Immature natural killer cell (primary cell): Measurements from ENCODE around the gene ELFN1. TPM values are rescaled to one million over a fixed set of nuclear protein-coding genes. Genes with fewer than 3 reads are reported as not detected.

Experiments
- DNase-seq, 3 donors: peaks; one replicate each; pipeline ENCODE4 v3.0.0; 2022; ENCODE audit warnings: mixed read lengths in 1 of 3
- H3K27ac Mint-ChIP-seq, 6 donors: one replicate each; pipeline ENCODE4 v1.8.0; 2020; ENCODE audit warnings: mixed read lengths in 6 of 6, mild to moderate bottlenecking in 5 of 6, inconsistent platforms in 4 of 6, moderate library complexity in 3 of 6
- H3K27me3 Mint-ChIP-seq, 3 donors: one replicate each; pipeline ENCODE4 v1.8.0; 2020 to 2021; ENCODE audit warnings: low read depth in 3 of 3, mild to moderate bottlenecking in 3 of 3, mixed read lengths in 3 of 3, moderate library complexity in 3 of 3, inconsistent platforms in 1 of 3
- H3K36me3 Mint-ChIP-seq, 3 donors: one replicate each; pipeline ENCODE4 v1.8.0; 2020; ENCODE audit warnings: mixed read lengths in 3 of 3, inconsistent platforms in 2 of 3, mild to moderate bottlenecking in 2 of 3
- H3K4me1 Mint-ChIP-seq, 2 donors: one replicate each; pipeline ENCODE4 v1.8.0; 2020; ENCODE audit warnings: inconsistent platforms in 2 of 2, mild to moderate bottlenecking in 2 of 2, mixed read lengths in 2 of 2, moderate library complexity in 1 of 2
- H3K4me3 Mint-ChIP-seq, 5 donors: one replicate each; pipeline ENCODE4 v1.8.0; 2020; ENCODE audit warnings: mild to moderate bottlenecking in 5 of 5, mixed read lengths in 5 of 5, inconsistent platforms in 3 of 5, moderate library complexity in 3 of 5
- H3K9me3 Mint-ChIP-seq, 6 donors: one replicate each; pipeline ENCODE4 v1.8.0; 2020; ENCODE audit warnings: mild to moderate bottlenecking in 6 of 6, mixed read lengths in 6 of 6, inconsistent platforms in 4 of 6, moderate library complexity in 3 of 6
- polyA plus RNA-seq, 3 donors: library from polyadenylated mRNA; unstranded; fragments of 300-500 nt; fragmentation: Illumina TruSeq; gene quantifications; one replicate each; pipeline ENCODE4 v1.2.3, GENCODE V29; 2021

The ELFN1 gene
- polyA plus RNA-seq, 3 donors from 2014 or later, result 0.08 TPM; not detected in 2

DNA sequence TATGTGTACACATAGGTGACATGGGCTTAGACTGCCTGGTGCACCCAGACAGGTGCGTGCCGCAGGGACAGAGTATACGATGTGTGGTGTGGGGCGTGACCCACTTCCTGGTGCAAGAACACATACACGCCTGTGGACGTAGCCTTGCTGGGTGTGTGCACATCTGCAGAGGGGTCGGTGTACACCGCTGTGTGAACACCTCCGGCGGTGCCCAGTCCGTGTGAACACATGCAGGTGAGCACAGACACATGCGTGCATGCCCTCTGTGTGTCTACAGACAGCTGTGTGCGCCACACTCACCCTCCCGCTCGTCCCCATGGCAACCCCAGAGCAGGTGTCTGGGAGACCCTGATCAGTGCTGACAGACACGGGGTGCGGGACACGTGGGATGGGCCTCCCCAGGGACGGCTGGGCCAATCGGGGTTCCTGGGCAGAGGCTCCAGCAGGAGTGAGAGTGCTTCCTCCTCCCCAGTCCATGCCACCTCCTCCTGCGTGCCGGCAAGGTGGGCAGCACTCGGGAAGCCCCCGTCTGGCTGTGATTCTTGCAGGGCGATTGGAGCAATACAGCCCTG, 23.4 kb downstream of the ELFN1 start:
- H3K4me1 Mint-ChIP-seq, result no peaks in the 10 kb centered on the region
- no peaks in the 10 kb centered on the region for H3K36me3 Mint-ChIP-seq
- H3K27me3 Mint-ChIP-seq, result peaks cover 2 to 10% (median 3%) of the 10 kb centered on the region in 3 donors
- DNase-seq, result no peak
- peaks cover 0 to 3% (median 0%) of the 10 kb centered on the region in 6 donors for H3K9me3 Mint-ChIP-seq
- no peak overlapping the region for H3K27ac Mint-ChIP-seq
- H3K4me3 Mint-ChIP-seq, result no peak overlapping the region

DNA sequence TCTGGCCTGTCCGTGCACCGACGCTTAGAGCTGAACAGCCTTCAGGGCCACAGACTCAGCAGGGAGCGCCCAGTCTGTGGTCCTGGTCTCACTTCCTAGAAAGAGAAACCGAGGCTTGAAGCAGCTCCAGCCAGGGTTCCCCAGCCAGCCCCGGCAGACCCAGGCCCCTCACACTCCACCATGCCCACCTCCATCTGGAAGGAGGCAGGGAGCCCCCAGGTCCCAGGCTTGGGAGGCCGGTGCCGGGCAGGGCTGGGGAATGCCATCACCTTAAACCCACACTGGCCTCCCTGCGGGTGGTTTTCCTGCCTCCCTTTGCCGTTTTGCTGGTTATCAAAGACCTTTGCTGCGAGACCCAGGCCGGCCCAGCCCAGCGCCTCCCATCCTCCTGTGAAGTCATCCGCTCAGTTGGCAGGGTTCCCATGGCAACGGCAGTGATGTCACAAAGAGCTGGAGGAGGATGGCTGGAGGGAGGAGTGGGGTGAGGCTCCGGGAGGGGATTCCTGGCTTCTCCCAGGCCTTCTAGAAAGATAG, 24.0 kb downstream of the ELFN1 start:
- Mint-ChIP-seq H3K4me3 (no peak overlapping the region), H3K27ac (no peak overlapping the region), H3K36me3 (no peaks in the 10 kb centered on the region), H3K9me3 (peaks cover 0 to 1% (median 0%) of the 10 kb centered on the region in 6 donors), H3K4me1 (no peaks in the 10 kb centered on the region), H3K27me3 (peaks cover 2 to 9% (median 2%) of the 10 kb centered on the region in 3 donors)
- no peak for DNase-seq

DNA sequence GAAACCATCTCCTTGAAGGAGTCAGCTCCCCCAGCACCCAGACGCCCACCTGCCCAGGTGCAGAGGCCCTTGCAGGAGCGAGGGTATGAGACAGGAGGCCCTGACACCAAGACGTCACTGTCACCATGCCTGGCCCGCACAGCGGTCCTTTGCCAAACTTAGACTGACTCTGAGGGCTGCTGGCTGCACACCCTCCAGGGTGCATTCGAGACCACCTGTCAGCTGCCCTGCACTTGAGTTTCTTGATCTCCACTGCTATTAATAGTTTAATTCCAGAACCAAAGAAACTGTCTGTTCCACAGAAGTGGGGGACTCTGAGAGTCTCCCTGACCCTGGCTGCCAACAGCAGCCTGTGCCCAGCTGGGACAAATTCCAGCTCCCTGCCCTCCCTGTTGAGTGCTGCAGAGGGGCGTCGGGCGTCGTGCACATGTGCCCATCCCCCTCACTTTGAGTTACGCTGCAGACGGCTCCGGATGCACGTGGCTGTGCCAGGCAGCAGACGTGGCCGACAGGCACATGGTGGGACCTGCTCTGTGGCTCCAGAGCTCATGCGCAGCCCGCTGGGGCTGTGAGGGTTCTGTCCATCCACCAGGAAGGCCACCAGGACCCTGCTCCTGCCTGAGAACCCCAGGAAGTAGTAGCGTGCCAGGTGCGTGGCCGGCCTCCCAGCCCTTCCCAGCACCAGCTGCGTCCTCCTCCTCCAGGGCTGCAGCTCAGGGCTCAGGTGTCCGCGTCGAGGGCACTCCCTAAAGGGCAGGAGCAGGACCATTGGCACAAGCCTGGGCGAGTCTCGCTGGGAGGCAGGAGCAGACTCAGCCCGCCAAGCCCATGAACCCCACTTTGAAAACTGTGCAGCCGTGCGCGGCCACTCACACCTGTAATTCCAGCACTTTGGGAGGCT, 24.8 kb downstream of the ELFN1 start:
- H3K4me3 Mint-ChIP-seq, result no peak overlapping the region
- peaks cover 2 to 9% (median 2%) of the 10 kb centered on the region in 3 donors for H3K27me3 Mint-ChIP-seq
- no peaks in the 10 kb centered on the region for H3K4me1 Mint-ChIP-seq
- H3K36me3 Mint-ChIP-seq, result no peaks in the 10 kb centered on the region
- H3K9me3 Mint-ChIP-seq, result no peaks in the 10 kb centered on the region
- no peak for DNase-seq
- no peak overlapping the region for H3K27ac Mint-ChIP-seq

DNA sequence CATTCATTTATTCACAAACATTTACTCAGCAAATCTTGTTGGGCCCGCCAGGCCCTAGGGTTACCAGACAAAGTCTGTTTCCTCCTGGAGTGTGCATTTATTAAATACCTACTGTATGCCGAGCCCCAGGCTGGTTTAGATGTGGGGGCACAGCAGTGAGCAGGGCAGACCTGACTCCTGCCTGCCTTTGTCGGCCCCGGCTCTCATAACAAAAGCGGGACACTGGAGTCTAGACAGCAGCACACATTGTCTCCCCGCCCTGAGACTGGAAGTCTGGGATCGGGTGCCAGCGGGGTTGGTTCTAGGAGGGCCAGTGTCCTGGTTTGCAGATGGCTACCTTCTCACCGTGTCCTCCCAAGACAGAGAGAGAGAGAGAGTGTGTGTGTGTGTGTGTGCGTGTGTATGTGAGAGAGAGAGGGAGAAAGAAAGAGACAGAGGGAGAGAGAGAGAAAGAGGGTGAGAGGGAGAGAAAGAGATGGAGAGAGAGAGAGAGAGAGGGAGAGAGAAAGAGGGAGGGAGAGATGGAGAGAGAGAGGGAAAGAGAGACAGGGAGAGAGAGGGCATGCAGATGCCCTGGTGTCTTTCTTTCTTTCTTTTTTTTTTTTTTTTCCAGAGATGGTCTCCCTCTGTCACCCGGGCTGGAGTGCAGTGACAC, 25.9 kb downstream of the ELFN1 start:
- H3K27ac Mint-ChIP-seq, result no peak overlapping the region

DNA sequence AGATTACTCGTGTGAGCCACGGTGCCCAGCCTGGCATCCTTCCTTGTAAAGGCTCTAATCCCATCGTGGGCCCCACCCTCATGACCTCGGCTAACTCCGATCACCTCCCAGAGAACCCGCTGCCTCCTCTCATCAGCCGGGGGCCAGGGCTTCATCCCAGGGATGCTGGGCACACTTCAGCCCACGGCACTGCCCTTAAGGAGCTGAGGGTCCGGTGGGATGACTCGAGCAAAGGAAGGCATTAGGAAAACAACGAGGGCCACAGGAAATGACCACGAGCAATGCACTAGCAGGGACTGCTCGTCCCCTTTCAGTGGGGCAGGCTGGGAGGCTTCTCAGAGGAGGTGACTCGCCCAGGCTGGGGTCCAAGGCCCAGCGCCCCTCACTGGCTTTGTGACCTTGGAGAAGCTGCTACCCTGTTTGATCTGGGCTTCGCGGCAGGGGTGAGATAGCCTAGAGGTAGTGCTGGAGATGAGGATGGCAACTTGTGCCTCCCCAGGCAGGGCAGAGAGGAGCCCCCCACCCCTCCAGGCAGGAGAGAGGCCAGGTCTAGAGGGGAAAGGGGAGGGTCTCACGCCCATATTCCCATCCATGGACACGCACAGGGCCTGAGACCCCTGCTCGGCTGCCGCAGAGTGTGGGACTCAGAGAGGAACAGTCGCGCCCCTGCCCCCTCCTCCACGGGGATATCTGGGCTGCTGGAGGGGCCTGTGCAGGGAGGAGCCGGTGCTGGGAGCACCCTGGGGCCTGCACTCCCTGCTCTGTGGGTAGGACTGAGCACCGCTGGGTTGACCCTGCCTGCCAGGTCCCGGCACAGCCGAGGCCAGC, 26.8 kb downstream of the ELFN1 start:
- H3K27ac Mint-ChIP-seq, result no peak overlapping the region
- H3K9me3 Mint-ChIP-seq, result no peaks in the 10 kb centered on the region
- H3K4me3 Mint-ChIP-seq, result no peak overlapping the region
- no peak for DNase-seq
- peaks cover 2 to 6% (median 2%) of the 10 kb centered on the region in 3 donors for H3K27me3 Mint-ChIP-seq
- no peaks in the 10 kb centered on the region for H3K4me1 Mint-ChIP-seq
- H3K36me3 Mint-ChIP-seq, result no peaks in the 10 kb centered on the region

More for the DNA sequence above, 25.9 kb downstream of the ELFN1 start:
- Mint-ChIP-seq H3K9me3 (no peaks in the 10 kb centered on the region), H3K27me3 (peaks cover 2 to 5% (median 2%) of the 10 kb centered on the region in 3 donors), H3K4me1 (no peaks in the 10 kb centered on the region), H3K36me3 (no peaks in the 10 kb centered on the region), H3K4me3 (no peak overlapping the region)
- DNase-seq, result no peak

DNA sequence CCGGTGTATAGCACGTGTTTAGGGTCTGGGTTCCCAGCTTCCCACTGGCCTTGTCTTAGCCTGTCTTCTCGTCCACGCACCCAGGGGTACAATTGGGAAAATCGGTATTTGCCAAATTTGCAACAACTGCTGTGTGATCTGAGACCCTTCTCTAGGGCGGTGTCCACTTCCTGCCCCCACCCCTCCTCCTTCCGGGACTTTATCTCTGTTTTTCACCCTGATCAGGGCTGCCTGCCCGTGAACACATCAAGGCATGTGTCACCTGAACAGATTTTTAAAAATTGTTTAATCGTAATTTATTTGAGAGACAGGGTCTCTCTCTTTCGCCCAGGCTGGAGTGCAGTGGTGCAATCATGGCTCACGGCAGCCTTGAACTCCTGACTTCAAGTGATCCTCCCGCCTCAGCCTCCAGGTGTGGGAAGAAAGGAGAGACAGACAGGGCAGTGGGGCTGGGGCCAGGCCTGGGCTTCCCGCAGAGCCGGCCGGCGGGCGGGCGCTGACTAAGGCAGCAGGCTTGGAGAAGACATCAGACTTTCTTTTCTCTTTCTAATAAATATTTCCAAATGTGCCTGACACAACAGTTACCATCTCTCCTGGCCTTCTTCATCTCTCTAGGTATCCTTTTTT, 27.5 kb downstream of the ELFN1 start:
- Mint-ChIP-seq H3K27ac (no peak overlapping the region), H3K9me3 (peaks cover 0 to under 1% (median 0%) of the 10 kb centered on the region in 6 donors), H3K27me3 (peaks cover 2 to 10% (median 2%) of the 10 kb centered on the region in 3 donors), H3K4me3 (no peak overlapping the region), H3K36me3 (no peaks in the 10 kb centered on the region), H3K4me1 (no peaks in the 10 kb centered on the region)
- DNase-seq, result no peak

DNA sequence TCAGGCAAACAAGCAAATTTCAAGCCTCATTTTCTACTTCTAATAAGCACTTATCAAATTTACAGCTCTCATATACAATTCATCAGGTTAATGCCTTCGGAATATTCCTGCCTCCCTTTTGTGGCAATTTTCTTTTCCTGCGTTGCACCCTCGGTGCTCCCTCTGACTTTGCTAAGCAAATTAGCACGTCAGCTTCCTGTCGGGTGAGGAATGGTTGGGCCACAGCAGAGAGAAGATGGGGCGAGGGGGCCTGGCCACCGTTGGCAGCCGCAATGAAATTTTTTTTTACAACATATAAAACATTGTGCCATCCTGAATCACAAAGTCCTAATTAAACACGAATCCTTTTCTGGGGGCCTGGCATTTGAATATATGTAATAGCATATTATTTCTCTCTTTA, 28.1 kb downstream of the ELFN1 start:
- H3K36me3 Mint-ChIP-seq, result no peaks in the 10 kb centered on the region
- H3K27ac Mint-ChIP-seq, result no peak overlapping the region
- peaks cover 2 to 10% (median 4%) of the 10 kb centered on the region in 3 donors for H3K27me3 Mint-ChIP-seq
- H3K9me3 Mint-ChIP-seq, result peaks cover 0 to 7% (median 2%) of the 10 kb centered on the region in 6 donors
- DNase-seq, result no peak
- no peak overlapping the region for H3K4me3 Mint-ChIP-seq
- no peaks in the 10 kb centered on the region for H3K4me1 Mint-ChIP-seq

DNA sequence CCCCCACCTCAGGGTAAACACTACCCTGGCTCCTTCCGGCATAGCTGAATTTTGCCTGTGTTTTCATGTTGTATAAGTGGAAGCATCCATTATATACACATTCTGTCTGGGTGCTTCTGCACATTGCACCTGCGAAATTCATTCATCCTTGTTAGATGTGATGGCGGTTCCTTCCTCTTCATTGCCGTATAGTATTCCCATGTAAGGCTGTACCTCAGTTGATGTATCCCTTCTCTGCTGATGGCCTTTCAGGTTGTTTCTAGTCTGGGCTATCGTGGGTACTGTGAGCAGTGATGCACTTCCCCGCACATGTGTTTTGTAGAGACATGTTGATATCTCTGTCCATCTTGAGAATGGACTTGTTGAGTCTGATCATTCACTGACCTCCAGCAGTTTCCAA, 28.9 kb downstream of the ELFN1 start:
- no peaks in the 10 kb centered on the region for H3K4me1 Mint-ChIP-seq
- peaks cover 0 to 9% (median 4%) of the 10 kb centered on the region in 6 donors for H3K9me3 Mint-ChIP-seq
- H3K36me3 Mint-ChIP-seq, result no peaks in the 10 kb centered on the region
- H3K4me3 Mint-ChIP-seq, result no peak overlapping the region
- no peak overlapping the region for H3K27ac Mint-ChIP-seq
- DNase-seq, result no peak
- H3K27me3 Mint-ChIP-seq, result peaks cover 2 to 13% (median 6%) of the 10 kb centered on the region in 3 donors

DNA sequence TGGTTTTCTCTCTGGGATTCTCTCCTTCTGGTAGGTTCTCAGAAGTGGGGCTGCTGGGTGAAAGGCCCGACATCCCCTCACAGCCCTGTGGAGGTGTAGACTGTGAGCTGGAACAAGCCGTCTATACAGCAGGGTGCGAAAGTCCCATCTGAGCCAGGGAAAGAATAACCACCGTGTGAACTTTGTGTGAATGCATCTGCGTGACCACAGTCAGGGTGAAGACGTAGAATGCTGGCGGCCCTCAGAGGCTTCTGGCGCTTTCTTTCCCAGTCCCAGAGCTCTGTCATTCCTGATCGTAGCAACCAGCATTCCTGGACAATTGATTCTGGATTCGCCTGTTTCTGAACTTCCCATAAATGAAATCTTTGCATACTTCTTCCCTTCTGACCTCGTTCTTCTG, 30.0 kb downstream of the ELFN1 start:
- H3K4me3 Mint-ChIP-seq, result no peak overlapping the region
- peaks cover 2 to 14% (median 6%) of the 10 kb centered on the region in 3 donors for H3K27me3 Mint-ChIP-seq
- peaks cover 0 to 9% (median 4%) of the 10 kb centered on the region in 6 donors for H3K9me3 Mint-ChIP-seq
- H3K36me3 Mint-ChIP-seq, result no peaks in the 10 kb centered on the region
- H3K27ac Mint-ChIP-seq, result no peak overlapping the region
- no peaks in the 10 kb centered on the region for H3K4me1 Mint-ChIP-seq
- no peak for DNase-seq

DNA sequence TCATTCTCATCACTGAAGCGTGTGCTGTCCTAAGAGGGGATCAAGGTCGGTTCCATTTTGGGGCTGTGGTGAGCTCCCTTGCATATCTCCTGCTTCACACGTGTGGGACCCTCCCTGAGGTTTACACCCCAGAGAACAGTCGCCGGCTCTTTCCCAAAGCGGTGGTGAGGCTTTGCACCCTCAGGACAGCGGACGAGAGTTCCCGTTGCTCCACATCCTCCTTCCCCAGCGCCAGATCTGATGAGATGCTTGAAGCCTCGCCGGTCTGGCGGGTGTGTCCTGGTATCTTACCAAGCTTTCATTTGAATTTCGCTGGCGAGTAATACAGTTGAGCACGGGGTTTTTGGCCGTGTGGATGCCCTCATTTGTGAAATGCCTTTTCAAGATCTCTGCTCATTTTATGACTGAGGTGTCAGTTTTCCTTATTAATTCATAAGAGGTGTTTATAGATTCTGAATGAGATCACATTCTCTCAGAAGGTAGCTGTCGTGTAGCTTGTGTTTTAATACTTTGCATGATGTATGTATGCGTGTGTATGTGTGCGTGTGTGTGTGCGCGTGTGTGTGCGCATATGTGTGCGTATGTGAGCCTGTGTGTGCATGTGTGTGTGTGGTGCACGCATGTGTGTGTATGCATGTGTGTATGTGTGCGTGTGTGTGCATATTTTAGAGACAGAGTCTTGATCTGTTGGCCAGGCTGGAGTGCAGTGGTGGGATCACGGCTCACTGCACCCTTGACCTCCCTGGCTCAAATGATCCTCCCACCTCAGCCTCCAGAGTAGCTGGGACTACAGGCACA, 30.7 kb downstream of the ELFN1 start:
- Mint-ChIP-seq H3K27ac (no peak overlapping the region), H3K36me3 (no peaks in the 10 kb centered on the region)

DNA sequence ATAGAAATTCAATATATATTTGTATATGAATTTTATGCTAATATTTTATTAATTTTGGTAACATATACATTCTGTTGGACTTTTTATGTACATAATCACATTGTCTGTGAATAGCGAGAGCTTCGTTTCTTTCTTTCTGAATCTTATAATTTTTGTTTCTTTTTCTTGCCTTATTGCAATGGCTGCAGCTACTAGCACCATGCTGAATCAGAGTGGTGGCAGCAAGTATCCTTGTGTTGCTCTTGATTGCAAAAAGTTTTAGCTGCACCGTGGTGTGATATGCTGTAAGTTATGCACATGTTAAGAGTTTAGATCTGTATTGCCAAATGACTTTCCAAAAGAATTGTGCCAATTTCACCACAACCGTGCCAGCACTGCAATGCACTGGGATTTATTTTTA, 32.6 kb downstream of the ELFN1 start:
- H3K9me3 Mint-ChIP-seq, result peaks cover 0 to 9% (median 4%) of the 10 kb centered on the region in 6 donors

More for the DNA sequence above, 30.7 kb downstream of the ELFN1 start:
- DNase-seq, result no peak
- H3K9me3 Mint-ChIP-seq, result peaks cover 0 to 9% (median 4%) of the 10 kb centered on the region in 6 donors
- no peak overlapping the region for H3K4me3 Mint-ChIP-seq
- no peaks in the 10 kb centered on the region for H3K4me1 Mint-ChIP-seq
- H3K27me3 Mint-ChIP-seq, result peaks cover 2 to 14% (median 6%) of the 10 kb centered on the region in 3 donors

DNA sequence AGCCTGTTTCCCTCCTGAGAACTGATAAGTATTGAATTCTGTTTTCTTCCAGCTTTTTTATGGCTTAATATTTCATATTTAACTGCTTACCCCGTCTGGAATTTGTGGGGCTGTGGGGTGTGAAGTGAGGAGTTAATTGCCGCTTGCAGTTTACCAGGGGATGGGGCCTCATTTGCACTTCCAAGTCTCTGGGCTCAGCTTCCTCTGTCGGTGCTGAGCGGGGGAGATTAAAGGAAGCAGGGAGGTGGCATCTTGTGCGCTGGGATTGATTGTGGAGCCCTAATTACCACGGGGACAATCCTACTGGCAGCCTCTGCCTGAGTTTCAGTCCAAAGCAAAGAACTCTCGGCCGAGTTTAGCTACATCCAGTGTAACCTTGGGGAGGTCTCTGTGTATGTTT, 33.4 kb downstream of the ELFN1 start:
- no peak for DNase-seq

More for the DNA sequence above, 32.6 kb downstream of the ELFN1 start:
- DNase-seq, result no peak
- Mint-ChIP-seq H3K27ac (no peak overlapping the region), H3K27me3 (peaks cover 2 to 13% (median 6%) of the 10 kb centered on the region in 3 donors), H3K4me3 (no peak overlapping the region), H3K36me3 (no peaks in the 10 kb centered on the region), H3K4me1 (no peaks in the 10 kb centered on the region)

More for the DNA sequence above, 33.4 kb downstream of the ELFN1 start:
- H3K36me3 Mint-ChIP-seq, result no peaks in the 10 kb centered on the region
- H3K27me3 Mint-ChIP-seq, result peaks cover 0 to 11% (median 5%) of the 10 kb centered on the region in 3 donors
- peaks cover 0 to 9% (median 4%) of the 10 kb centered on the region in 6 donors for H3K9me3 Mint-ChIP-seq
- no peak overlapping the region for H3K27ac Mint-ChIP-seq
- no peaks in the 10 kb centered on the region for H3K4me1 Mint-ChIP-seq
- no peak overlapping the region for H3K4me3 Mint-ChIP-seq
